ENCODE data around the gene FICD. TPM values are rescaled to one million over a fixed set of nuclear protein-coding genes. Genes with fewer than 3 reads are reported as not detected.
A peak's percentile ranks its signal among the peaks of the same experiment; 100 is the strongest.

The FICD gene
- total and polyA plus RNA-seq, 9 of the 15 experiments (the other 6 are each of a cell fraction or from before 2014, with no cell fraction given) = 0.88 to 4.5 (median 1.9) TPM

DNA sequence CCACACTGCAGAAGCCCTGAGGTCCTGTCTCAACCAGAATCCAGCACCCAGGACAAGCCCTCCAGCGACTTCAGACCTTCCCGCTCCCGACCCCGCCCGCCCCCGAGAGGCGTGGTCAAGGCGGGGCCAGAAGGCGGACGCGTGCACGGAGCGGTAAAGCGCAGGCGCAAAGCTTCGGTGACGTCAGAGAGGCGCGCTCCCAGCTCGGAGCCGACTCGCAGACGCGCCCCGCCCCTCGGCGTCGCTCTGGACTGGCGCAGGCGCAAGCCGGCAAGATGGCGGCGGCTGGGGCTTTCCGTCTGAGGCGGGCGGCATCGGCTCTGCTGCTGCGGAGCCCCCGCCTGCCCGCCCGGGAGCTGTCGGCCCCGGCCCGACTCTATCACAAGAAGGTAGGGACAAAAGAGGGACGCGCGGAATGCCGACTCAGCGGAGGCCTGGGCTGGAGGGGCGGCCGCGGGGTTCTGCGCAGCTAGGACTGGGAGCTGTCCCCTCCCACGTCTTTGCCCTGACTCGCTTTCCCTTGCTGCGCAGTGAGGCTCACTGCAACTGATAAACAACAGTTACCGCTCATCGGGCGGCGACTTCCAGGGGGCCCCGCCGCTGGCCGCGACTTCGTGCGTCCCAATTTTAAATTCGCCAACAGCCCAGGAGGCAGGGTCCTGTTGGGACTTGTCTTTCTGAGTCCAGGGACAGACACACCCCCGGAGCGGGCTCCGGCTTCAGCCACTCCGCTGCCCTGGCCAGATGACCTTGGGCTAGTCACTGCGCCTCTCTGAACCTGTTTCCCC, 47.5 kb downstream of the FICD start, which contains the start of gene ISCU (continued):
- TF ChIP-seq, protein P1, sequence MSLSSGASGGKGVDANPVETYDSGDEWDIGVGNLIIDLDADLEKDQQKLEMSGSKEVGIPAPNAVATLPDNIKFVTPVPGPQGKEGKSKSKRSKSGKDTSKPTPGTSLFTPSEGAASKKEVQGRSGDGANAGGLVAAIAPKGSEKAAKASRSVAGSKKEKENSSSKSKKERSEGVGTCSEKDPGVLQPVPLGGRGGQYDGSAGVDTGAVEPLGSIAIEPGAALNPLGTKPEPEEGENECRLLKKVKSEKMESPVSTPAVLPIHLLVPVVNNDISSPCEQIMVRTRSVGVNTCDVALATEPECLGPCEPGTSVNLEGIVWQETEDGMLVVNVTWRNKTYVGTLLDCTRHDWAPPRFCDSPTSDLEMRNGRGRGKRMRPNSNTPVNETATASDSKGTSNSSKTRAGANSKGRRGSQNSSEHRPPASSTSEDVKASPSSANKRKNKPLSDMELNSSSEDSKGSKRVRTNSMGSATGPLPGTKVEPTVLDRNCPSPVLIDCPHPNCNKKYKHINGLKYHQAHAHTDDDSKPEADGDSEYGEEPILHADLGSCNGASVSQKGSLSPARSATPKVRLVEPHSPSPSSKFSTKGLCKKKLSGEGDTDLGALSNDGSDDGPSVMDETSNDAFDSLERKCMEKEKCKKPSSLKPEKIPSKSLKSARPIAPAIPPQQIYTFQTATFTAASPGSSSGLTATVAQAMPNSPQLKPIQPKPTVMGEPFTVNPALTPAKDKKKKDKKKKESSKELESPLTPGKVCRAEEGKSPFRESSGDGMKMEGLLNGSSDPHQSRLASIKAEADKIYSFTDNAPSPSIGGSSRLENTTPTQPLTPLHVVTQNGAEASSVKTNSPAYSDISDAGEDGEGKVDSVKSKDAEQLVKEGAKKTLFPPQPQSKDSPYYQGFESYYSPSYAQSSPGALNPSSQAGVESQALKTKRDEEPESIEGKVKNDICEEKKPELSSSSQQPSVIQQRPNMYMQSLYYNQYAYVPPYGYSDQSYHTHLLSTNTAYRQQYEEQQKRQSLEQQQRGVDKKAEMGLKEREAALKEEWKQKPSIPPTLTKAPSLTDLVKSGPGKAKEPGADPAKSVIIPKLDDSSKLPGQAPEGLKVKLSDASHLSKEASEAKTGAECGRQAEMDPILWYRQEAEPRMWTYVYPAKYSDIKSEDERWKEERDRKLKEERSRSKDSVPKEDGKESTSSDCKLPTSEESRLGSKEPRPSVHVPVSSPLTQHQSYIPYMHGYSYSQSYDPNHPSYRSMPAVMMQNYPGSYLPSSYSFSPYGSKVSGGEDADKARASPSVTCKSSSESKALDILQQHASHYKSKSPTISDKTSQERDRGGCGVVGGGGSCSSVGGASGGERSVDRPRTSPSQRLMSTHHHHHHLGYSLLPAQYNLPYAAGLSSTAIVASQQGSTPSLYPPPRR (CRISPR knock-in tag; IDR thresholded peaks at IDR 0.05; ENCODE audit: borderline replicate concordance) = 0 out of 2 replicates have a peak, but pooled peaks have one; percentile 70
- TF ChIP-seq U2AF2 (optimal IDR thresholded peaks at IDR 0.05; ENCODE audit: low read depth, low read length) = no peak
- TF ChIP-seq RAD51 (IDR thresholded peaks at IDR 0.05; ENCODE audit: borderline replicate concordance, low read depth) = no peak
- TF ChIP-seq HNRNPL (IDR thresholded peaks at IDR 0.05; ENCODE audit: low read depth, low read length) = no peak
- TF ChIP-seq, protein P2, sequence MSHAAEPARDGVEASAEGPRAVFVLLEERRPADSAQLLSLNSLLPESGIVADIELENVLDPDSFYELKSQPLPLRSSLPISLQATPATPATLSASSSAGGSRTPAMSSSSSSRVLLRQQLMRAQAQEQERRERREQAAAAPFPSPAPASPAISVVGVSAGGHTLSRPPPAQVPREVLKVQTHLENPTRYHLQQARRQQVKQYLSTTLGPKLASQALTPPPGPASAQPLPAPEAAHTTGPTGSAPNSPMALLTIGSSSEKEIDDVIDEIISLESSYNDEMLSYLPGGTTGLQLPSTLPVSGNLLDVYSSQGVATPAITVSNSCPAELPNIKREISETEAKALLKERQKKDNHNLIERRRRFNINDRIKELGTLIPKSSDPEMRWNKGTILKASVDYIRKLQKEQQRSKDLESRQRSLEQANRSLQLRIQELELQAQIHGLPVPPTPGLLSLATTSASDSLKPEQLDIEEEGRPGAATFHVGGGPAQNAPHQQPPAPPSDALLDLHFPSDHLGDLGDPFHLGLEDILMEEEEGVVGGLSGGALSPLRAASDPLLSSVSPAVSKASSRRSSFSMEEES (CRISPR knock-in tag; IDR thresholded peaks at IDR 0.05) = no peak
- peak; percentile 64 for TF ChIP-seq POLR2H (tag; IDR thresholded peaks at IDR 0.05; ENCODE audit: low read depth)
- TF ChIP-seq ZNF445 (CRISPR knock-in tag; IDR thresholded peaks at IDR 0.05; ENCODE audit: low read depth) = no peak
- TF ChIP-seq, protein P3, sequence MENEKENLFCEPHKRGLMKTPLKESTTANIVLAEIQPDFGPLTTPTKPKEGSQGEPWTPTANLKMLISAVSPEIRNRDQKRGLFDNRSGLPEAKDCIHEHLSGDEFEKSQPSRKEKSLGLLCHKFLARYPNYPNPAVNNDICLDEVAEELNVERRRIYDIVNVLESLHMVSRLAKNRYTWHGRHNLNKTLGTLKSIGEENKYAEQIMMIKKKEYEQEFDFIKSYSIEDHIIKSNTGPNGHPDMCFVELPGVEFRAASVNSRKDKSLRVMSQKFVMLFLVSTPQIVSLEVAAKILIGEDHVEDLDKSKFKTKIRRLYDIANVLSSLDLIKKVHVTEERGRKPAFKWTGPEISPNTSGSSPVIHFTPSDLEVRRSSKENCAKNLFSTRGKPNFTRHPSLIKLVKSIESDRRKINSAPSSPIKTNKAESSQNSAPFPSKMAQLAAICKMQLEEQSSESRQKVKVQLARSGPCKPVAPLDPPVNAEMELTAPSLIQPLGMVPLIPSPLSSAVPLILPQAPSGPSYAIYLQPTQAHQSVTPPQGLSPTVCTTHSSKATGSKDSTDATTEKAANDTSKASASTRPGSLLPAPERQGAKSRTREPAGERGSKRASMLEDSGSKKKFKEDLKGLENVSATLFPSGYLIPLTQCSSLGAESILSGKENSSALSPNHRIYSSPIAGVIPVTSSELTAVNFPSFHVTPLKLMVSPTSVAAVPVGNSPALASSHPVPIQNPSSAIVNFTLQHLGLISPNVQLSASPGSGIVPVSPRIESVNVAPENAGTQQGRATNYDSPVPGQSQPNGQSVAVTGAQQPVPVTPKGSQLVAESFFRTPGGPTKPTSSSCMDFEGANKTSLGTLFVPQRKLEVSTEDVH (IDR thresholded peaks at IDR 0.05; ENCODE audit: low read depth, partially characterized antibody) = no peak
- TF ChIP-seq, protein P4, sequence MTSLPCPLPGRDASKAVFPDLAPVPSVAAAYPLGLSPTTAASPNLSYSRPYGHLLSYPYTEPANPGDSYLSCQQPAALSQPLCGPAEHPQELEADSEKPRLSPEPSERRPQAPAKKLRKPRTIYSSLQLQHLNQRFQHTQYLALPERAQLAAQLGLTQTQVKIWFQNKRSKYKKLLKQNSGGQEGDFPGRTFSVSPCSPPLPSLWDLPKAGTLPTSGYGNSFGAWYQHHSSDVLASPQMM (CRISPR knock-in tag; IDR thresholded peaks at IDR 0.05) = no peak
- TF ChIP-seq, protein P5, sequence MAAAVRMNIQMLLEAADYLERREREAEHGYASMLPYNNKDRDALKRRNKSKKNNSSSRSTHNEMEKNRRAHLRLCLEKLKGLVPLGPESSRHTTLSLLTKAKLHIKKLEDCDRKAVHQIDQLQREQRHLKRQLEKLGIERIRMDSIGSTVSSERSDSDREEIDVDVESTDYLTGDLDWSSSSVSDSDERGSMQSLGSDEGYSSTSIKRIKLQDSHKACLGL (CRISPR knock-in tag; IDR thresholded peaks at IDR 0.05; ENCODE audit: borderline replicate concordance, poor library complexity, severe bottlenecking) = peak; percentile 28
- no peak for TF ChIP-seq BACH1 (tag; IDR thresholded peaks at IDR 0.05)
- TF ChIP-seq HLTF (IDR thresholded peaks at IDR 0.05) = no peak
- no peak for TF ChIP-seq SRSF7 (optimal IDR thresholded peaks at IDR 0.05; ENCODE audit: low read depth, low read length)
- no peak for TF ChIP-seq ZFP30 (CRISPR knock-in tag; IDR thresholded peaks at IDR 0.05; ENCODE audit: borderline replicate concordance)
- TF ChIP-seq HDAC1 (IDR thresholded peaks at IDR 0.05) = peak in 1 of 2 experiments; percentile 77; a peak in 2 of 4 replicates
- no peak for TF ChIP-seq HDAC8 (tag; IDR thresholded peaks at IDR 0.05)
- no peak for TF ChIP-seq FUS (optimal IDR thresholded peaks at IDR 0.05; ENCODE audit: low read depth, low read length)

All from K562 (cell line).